GM12892 (cell line): ENCODE results near the gene LCE1E.

ENCODE experiments used
- POLR2A ChIP-seq: IDR thresholded peaks from 2 replicates; pipeline ENCODE4 v1.6.1; 2011; ENCODE audit warnings: low read depth, low read length, control low read depth
- POLR2AphosphoS5 ChIP-seq: IDR thresholded peaks from 2 replicates; pipeline ENCODE4 v1.6.1; 2011; ENCODE audit warnings: low read depth, low read length, control low read depth
- TAF1 ChIP-seq: IDR thresholded peaks from 2 replicates; pipeline ENCODE4 v1.6.1; 2011; ENCODE audit warnings: low read depth, mild to moderate bottlenecking, control low read depth, low read length, borderline replicate concordance

GRCh38 chr1:152745289-152745704, 40.8 kb upstream of the LCE1E start:
- TF ChIP-seq POLR2AphosphoS5: no peak
- TF ChIP-seq POLR2A: no peak
- no peak for TF ChIP-seq TAF1
